ENCODE measurements around the gene SERPINE3.

Gene SERPINE3

GRCh38 chr13:51329606-51330005 is 9.9 kb upstream of the SERPINE3 start:
- DNase-seq: no peak

- no peak for DNase-seq
Measured at GRCh38 chr13:51330791-51331190, 8.7 kb upstream of the SERPINE3 start.

GRCh38 chr13:51331354-51331861 is 8.1 kb upstream of the SERPINE3 start:
- DNase-seq: no peak

GRCh38 chr13:51332566-51333361 is 6.7 kb upstream of the SERPINE3 start:
- DNase-seq: no peak

GRCh38 chr13:51333421-51333820 is 6.1 kb upstream of the SERPINE3 start:
- no peak for DNase-seq

GRCh38 chr13:51333826-51334225 is 5.7 kb upstream of the SERPINE3 start:
- no peak for DNase-seq

- no peak for DNase-seq
Measured at GRCh38 chr13:51336746-51337145, 2.7 kb upstream of the SERPINE3 start.

- DNase-seq: no peak
Measured at GRCh38 chr13:51339952-51340732, 651 bp downstream of the SERPINE3 start.

GRCh38 chr13:51341232-51341631 is 1.7 kb downstream of the SERPINE3 start:
- DNase-seq: no peak

- no peak for DNase-seq
Measured at GRCh38 chr13:51341791-51342190, 2.3 kb downstream of the SERPINE3 start.

- DNase-seq: no peak
Measured at GRCh38 chr13:51342706-51343105, 3.2 kb downstream of the SERPINE3 start.

- DNase-seq: no peak
Measured at GRCh38 chr13:51343475-51343874, 4.0 kb downstream of the SERPINE3 start.

- DNase-seq: no peak
Measured at GRCh38 chr13:51346397-51346796, 6.9 kb downstream of the SERPINE3 start.

- no peak for DNase-seq
Measured at GRCh38 chr13:51347099-51347498, 7.6 kb downstream of the SERPINE3 start.

GRCh38 chr13:51348069-51348967 is 8.8 kb downstream of the SERPINE3 start:
- no peak for DNase-seq

GRCh38 chr13:51349016-51349415 is 9.5 kb downstream of the SERPINE3 start:
- no peak for DNase-seq

GRCh38 chr13:51355217-51355616 is 15.7 kb downstream of the SERPINE3 start:
- DNase-seq: no peak

GRCh38 chr13:51357928-51358595 is 18.6 kb downstream of the SERPINE3 start:
- no peak for DNase-seq

GRCh38 chr13:51359352-51359751 is 19.9 kb downstream of the SERPINE3 start:
- DNase-seq: no peak

GRCh38 chr13:51360489-51360888 is 21.0 kb downstream of the SERPINE3 start:
- no peak for DNase-seq

- DNase-seq: no peak
Measured at GRCh38 chr13:51361106-51361505, 21.6 kb downstream of the SERPINE3 start.

- DNase-seq: no peak
Measured at GRCh38 chr13:51363625-51364024, 24.1 kb downstream of the SERPINE3 start.

All from activated CD4-positive, alpha-beta T cell treated with anti-CD3 and anti-CD28 coated beads, Interleukin-2, amount 50 U/mL, for 1 hour (primary cell).